GM12872 (cell line): ENCODE data around the gene MYL6.

Experiments used
- TF ChIP-seq, protein P1 (sequence below): IDR thresholded peaks from 3 replicates; pipeline ENCODE4 v1.5.1; 2011; ENCODE audit warnings: low read depth, mild to moderate bottlenecking, low read length, moderate library complexity; ENCODE audit not compliant: insufficient read depth

Gene MYL6

DNA sequence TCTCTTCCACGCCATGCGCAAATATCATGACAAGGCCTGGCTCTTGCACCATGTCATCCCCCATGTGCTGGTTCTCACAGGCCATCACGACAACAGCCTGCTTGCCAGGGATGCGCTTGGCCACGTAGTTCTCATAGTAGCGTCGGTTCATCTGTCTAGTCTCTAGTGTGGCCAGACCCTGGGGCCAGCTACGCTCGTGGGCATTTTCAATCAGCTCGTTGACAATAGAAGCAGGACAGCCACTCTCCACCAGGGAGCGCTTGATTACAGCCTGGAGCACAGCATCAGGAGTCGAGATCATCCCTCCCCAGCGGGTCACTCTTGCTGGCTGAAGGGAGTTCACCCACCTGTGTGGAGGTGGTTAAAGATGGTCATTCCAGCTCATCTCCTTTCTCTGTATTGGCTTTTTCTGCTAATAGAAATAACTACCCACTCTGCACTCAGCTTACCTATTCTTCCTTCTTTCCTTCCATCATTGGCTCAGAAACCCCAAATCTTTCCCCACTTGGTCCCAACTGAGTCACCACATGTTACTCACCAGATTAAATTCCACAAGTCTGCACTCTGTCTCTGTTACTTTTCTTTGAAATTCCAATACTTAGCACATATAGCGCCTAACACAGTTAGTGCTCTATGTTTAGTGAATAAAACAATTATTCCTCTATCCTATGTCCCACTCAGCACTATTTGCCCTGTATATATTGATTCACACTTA is 48.5 kb downstream of the MYL6 start:
- TF ChIP-seq, protein P1, sequence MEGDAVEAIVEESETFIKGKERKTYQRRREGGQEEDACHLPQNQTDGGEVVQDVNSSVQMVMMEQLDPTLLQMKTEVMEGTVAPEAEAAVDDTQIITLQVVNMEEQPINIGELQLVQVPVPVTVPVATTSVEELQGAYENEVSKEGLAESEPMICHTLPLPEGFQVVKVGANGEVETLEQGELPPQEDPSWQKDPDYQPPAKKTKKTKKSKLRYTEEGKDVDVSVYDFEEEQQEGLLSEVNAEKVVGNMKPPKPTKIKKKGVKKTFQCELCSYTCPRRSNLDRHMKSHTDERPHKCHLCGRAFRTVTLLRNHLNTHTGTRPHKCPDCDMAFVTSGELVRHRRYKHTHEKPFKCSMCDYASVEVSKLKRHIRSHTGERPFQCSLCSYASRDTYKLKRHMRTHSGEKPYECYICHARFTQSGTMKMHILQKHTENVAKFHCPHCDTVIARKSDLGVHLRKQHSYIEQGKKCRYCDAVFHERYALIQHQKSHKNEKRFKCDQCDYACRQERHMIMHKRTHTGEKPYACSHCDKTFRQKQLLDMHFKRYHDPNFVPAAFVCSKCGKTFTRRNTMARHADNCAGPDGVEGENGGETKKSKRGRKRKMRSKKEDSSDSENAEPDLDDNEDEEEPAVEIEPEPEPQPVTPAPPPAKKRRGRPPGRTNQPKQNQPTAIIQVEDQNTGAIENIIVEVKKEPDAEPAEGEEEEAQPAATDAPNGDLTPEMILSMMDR = peak; percentile 60; the same call in 2 of the 3 replicates

DNA sequence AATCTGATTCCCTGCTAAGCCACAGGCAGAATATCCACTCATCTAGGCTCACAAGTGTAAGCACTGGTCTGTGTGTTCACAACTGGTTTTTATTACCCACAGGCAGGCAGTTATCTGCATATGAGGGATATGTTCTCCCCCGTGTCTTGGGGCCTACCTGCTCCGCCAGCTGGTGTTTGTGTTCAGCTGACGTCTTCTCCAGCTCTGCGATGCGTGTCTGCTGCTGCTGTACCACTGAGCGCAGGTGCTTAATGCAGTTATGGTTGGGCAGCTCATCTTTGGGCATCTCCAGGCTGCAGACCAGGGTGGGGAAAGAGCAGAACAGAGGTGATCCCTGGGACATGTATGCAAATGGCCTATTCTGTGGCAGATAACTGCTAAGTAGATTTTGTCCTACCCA is 49.8 kb downstream of the MYL6 start:
- TF ChIP-seq, protein P1 = no peak
